ENCODE measurements around the gene DNM3. TPM values are rescaled to one million over a fixed set of nuclear protein-coding genes. Genes with fewer than 3 reads are reported as not detected.

Gene DNM3
- polyA plus RNA-seq, 1 of the 3 experiments (the other 2 are of a cell fraction) = 0.43 TPM

GRCh38 chr1:171969226-171969625 lies 127.9 kb downstream of the DNM3 start:
- Histone ChIP-seq H3K9me3 (no peaks in the 10 kb centered on the region), H3K4me1 (ENCODE audit: control insufficient read depth in 1 of 2, insufficient read depth in 2 of 2, low read depth in 1 of 2, low read length in 1 of 2) (no peaks in the 10 kb centered on the region; a peak in 1 of 4 replicates), H3K27ac (ENCODE audit: low read depth in 2 of 2, low read length in 1 of 2) (no peak overlapping the region), H3K79me2 (ENCODE audit: insufficient read depth) (no peaks in the 10 kb centered on the region), H3K4me3 (ENCODE audit: low read depth in 2 of 2, low read length in 1 of 2) (no peak overlapping the region), H4K20me1 (ENCODE audit: insufficient read depth) (no peaks in the 10 kb centered on the region), H3F3A (replicated peaks; ENCODE audit: insufficient read depth) (no peaks in the 10 kb centered on the region), H3K36me3 (replicated peaks in 1 of 2; ENCODE audit: control insufficient read depth in 1 of 2, insufficient read depth in 2 of 2, low read length in 1 of 2) (no peaks in the 10 kb centered on the region), H3K4me2 (no peak overlapping the region), H3K27me3 (ENCODE audit: insufficient read depth) (no peaks in the 10 kb centered on the region), H3K9me2 (no peaks in the 10 kb centered on the region), H2AFZ (ENCODE audit: low read depth) (no peak overlapping the region), H3K9ac (no peak overlapping the region)
- CTCF ChIA-PET = interaction anchor here (6.1 kb wide), 1 partner anchor 15 kb away, joined by 53 read pairs; no protein-coding TSS in a partner anchor
- TF ChIP-seq FOSL2 (IDR thresholded peaks at IDR 0.05; ENCODE audit: borderline replicate concordance, low read depth) (no peak), JUND (IDR thresholded peaks at IDR 0.05) (no peak), CTCF (IDR thresholded peaks at IDR 0.05) (no peak)
- no peak for DNase-seq
- POLR2A ChIA-PET = no interaction called here
- WGBS (ENCODE audit: low lambda C conversion rate) = 7% methylated on average over 2 of the region's 2 CpGs

GRCh38 chr1:171969813-171970212 lies 128.5 kb downstream of the DNM3 start:
- H3K4me1 ChIP-seq (ENCODE audit: control insufficient read depth in 1 of 2, insufficient read depth in 2 of 2, low read depth in 1 of 2, low read length in 1 of 2) = no peaks in the 10 kb centered on the region; a peak in 1 of 4 replicates
- H3K36me3 ChIP-seq (replicated peaks in 1 of 2; ENCODE audit: control insufficient read depth in 1 of 2, insufficient read depth in 2 of 2, low read length in 1 of 2) = no peaks in the 10 kb centered on the region
- no peak overlapping the region for H3K9ac ChIP-seq
- no peak overlapping the region for H3K4me3 ChIP-seq (ENCODE audit: low read depth in 2 of 2, low read length in 1 of 2)
- CTCF ChIA-PET = interaction anchor here (0.6 to 6.1 kb wide), 2 partner anchors 15 to 19 kb away, joined by 3 to 53 read pairs; no protein-coding TSS in a partner anchor
- POLR2A ChIA-PET = no interaction called here
- H3K79me2 ChIP-seq (ENCODE audit: insufficient read depth) = no peaks in the 10 kb centered on the region
- DNase-seq = no peak
- H3K9me3 ChIP-seq = no peaks in the 10 kb centered on the region
- no peaks in the 10 kb centered on the region; the same call in 1 of the 2 replicates for H3K27me3 ChIP-seq (ENCODE audit: insufficient read depth)
- 34% methylated on average over 3 of the region's 3 CpGs for WGBS (ENCODE audit: low lambda C conversion rate)
- no peak for TF ChIP-seq YY1 (IDR thresholded peaks at IDR 0.05; ENCODE audit: low read depth)
- H3K9me2 ChIP-seq = no peaks in the 10 kb centered on the region
- no peak overlapping the region for H2AFZ ChIP-seq (ENCODE audit: low read depth)
- no peak overlapping the region for H3K27ac ChIP-seq (ENCODE audit: low read depth in 2 of 2, low read length in 1 of 2)
- no peaks in the 10 kb centered on the region for H3F3A ChIP-seq (replicated peaks; ENCODE audit: insufficient read depth)
- H3K4me2 ChIP-seq = no peak overlapping the region
- no peaks in the 10 kb centered on the region for H4K20me1 ChIP-seq (ENCODE audit: insufficient read depth)

- Histone ChIP-seq H3K79me2 (ENCODE audit: insufficient read depth) (no peaks in the 10 kb centered on the region), H3F3A (replicated peaks; ENCODE audit: insufficient read depth) (no peaks in the 10 kb centered on the region), H2AFZ (ENCODE audit: low read depth) (no peak overlapping the region), H3K9me2 (no peaks in the 10 kb centered on the region), H3K27me3 (ENCODE audit: insufficient read depth) (no peaks in the 10 kb centered on the region; the same call in 1 of the 2 replicates), H3K4me2 (no peak overlapping the region), H3K36me3 (replicated peaks in 1 of 2; ENCODE audit: control insufficient read depth in 1 of 2, insufficient read depth in 2 of 2, low read length in 1 of 2) (no peaks in the 10 kb centered on the region), H3K9me3 (no peaks in the 10 kb centered on the region), H3K9ac (no peak overlapping the region), H4K20me1 (ENCODE audit: insufficient read depth) (no peaks in the 10 kb centered on the region), H3K4me3 (ENCODE audit: low read depth in 2 of 2, low read length in 1 of 2) (no peak overlapping the region), H3K4me1 (ENCODE audit: control insufficient read depth in 1 of 2, insufficient read depth in 2 of 2, low read depth in 1 of 2, low read length in 1 of 2) (no peaks in the 10 kb centered on the region; a peak in 1 of 4 replicates), H3K27ac (ENCODE audit: low read depth in 2 of 2, low read length in 1 of 2) (no peak overlapping the region)
- ChIA-PET CTCF (interaction anchor here (1.1 kb wide), 1 partner anchor 11 kb away, joined by 3 read pairs; no protein-coding TSS in a partner anchor), POLR2A (no interaction called here)
- no peak for TF ChIP-seq FOXM1 (IDR thresholded peaks at IDR 0.05; ENCODE audit: low read depth)
- no peak for TF ChIP-seq POLR2AphosphoS5 (IDR thresholded peaks at IDR 0.05; ENCODE audit: low read depth, low read length)
- no peak for TF ChIP-seq EP300 (IDR thresholded peaks at IDR 0.05; ENCODE audit: borderline replicate concordance in 1 of 2, low read depth in 1 of 2, low read length in 1 of 2)
- TF ChIP-seq MEF2A (IDR thresholded peaks at IDR 0.05; ENCODE audit: borderline replicate concordance, low read depth) = no peak
- TF ChIP-seq SMC3 (IDR thresholded peaks at IDR 0.05; ENCODE audit: low read depth, low read length) = no peak
- no peak for TF ChIP-seq MXI1 (IDR thresholded peaks at IDR 0.05; ENCODE audit: low read depth, low read length)
- TF ChIP-seq TEAD4 (IDR thresholded peaks at IDR 0.05; ENCODE audit: borderline replicate concordance, insufficient read depth) = no peak
- TF ChIP-seq REST (IDR thresholded peaks at IDR 0.05; ENCODE audit: low read depth, low read length) = no peak
- TF ChIP-seq YY1 (IDR thresholded peaks at IDR 0.05; ENCODE audit: low read depth) = no peak
- no peak for TF ChIP-seq MAX (IDR thresholded peaks at IDR 0.05; ENCODE audit: low read depth)
- TF ChIP-seq ELF1 (IDR thresholded peaks at IDR 0.05) = no peak
- no peak for DNase-seq
- WGBS (ENCODE audit: low lambda C conversion rate) = 63% methylated on average over 3 of the region's 3 CpGs
These were observed 131.5 kb downstream of the DNM3 start for GRCh38 chr1:171972846-171973245.
